A549 treated with ZK216348 at 1 μM for 4 hours (cell line): ENCODE measurements around the gene PDCD2. TPM values are rescaled to one million over a fixed set of nuclear protein-coding genes. Genes with fewer than 3 reads are reported as not detected.

Experiments used
- total RNA-seq: library from RNA; stranded (reverse); fragments of 200-300 nt; extraction: Qiagen RNA extraction; gene quantifications from 5 replicates; pipeline ENCODE4 v1.2.3, GENCODE V29; 2022; ENCODE audit warnings: low read depth

PDCD2 gene, protein sequence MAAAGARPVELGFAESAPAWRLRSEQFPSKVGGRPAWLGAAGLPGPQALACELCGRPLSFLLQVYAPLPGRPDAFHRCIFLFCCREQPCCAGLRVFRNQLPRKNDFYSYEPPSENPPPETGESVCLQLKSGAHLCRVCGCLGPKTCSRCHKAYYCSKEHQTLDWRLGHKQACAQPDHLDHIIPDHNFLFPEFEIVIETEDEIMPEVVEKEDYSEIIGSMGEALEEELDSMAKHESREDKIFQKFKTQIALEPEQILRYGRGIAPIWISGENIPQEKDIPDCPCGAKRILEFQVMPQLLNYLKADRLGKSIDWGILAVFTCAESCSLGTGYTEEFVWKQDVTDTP
- 51.6 to 67.7 TPM (median 54.1 TPM) in 5 replicates for total RNA-seq

GRCh38 chr6:170584181-170584953 lies at the start of gene PDCD2:
Gene PDCD2, minus strand, starts transcription at chr6:170584637. Its CDS starts 56 bp downstream, at chr6:170584581.

GRCh38 chr6:170554013-170554795 lies 30.2 kb downstream of the PDCD2 start, which contains the start of gene TBP:
Gene TBP, plus strand, starts transcription at chr6:170554369. Its CDS starts 2,661 bp downstream, at chr6:170557030.

DNA sequence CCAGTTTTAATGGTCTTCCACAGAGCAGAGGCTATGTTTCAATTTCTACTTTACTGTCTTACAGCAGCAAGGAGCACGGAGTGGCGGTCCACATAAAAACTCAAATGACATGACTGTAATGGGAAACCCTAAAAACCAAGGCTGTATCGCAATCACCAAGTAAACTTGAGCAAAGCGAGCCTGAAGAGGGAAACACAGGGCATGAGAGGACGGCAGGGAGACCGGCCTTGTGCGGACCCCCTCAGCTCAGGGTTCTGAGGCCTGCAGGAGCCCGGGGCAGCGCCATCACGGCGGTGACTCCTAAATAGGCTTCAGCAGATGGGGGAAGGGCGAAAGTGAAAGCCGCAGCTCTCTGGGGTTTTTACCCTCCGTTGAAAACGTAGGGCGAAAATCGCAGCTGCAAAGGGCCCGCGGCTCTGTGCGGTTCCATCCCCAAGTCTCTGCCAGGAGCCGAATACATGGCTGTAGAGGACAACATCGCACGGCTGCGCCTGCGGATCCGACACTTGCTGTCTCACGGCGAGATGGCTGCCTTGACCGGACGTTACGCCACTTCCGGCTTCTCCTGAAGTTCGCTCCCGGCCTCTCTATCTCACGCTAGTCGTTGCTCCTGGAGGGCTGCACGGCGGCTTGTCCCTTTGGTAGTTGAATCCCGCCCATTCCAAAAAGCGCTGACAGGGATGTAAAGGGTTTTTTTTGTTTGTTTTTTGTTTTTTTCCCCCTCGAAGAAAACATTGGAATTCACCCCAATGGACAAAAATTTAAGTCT lies 31.5 kb downstream of the PDCD2 start, which contains the start of gene PSMB1:
PSMB1 (minus strand) TSS at position 543 of the 769 bp plus-strand sequence; CDS start at position 478, 65 bp downstream.

Other genes starting within 250 kb of the PDCD2 start
- 221 to 250 TPM (median 235 TPM) in 5 replicates for gene PSMB1, start 31.3 kb downstream of the PDCD2 start, total RNA-seq
- 12.5 to 18.6 TPM (median 14.5 TPM) in 5 replicates for gene TBP, start 30.3 kb downstream of the PDCD2 start, total RNA-seq